GM12878 (cell line): ENCODE results near the gene TRIM7. TPM values are rescaled to one million over a fixed set of nuclear protein-coding genes. Genes with fewer than 3 reads are reported as not detected.

Experiments
- ATAC-seq: fragments of 200-7000 bp; cut with Tn5 transposase; 3 replicates; pipeline ENCODE4 v1.9.1; 2020; ENCODE audit warnings: mild to moderate bottlenecking, moderate library complexity
- BruUV-seq: library from RNA; stranded (reverse); fragments of 400-500 nt; replicated peaks from 2 replicates; lab custom pipeline; 2021; lab: Mats Ljungman, UMichigan
- CTCF ChIA-PET: fragments of 300-600 bp; sonication (Branson Sonifier 250); formaldehyde crosslinking; extraction: SDS; loops from one replicate; lab custom pipeline; 2021; ENCODE audit warnings: inconsistent platforms; lab: Yijun Ruan, JAX
- POLR2A ChIA-PET: fragments of 350-600 bp; formaldehyde crosslinking; extraction: SDS; loops from one replicate; lab custom pipeline; 2021; ENCODE audit warnings: inconsistent platforms; lab: Charles Lee
- RAD21 ChIA-PET: fragments of 300-600 bp; sonication (Branson Sonifier 250); formaldehyde crosslinking; loops from one replicate; lab custom pipeline; 2023; ENCODE audit warnings: antibody characterized with exemption; ENCODE audit not compliant: unreplicated experiment; lab: Charles Lee
- SMC1A ChIA-PET: fragments of 300-600 bp; sonication (Branson Sonifier 250); formaldehyde crosslinking; loops from one replicate; lab custom pipeline; 2023; ENCODE audit not compliant: unreplicated experiment, uncharacterized antibody; lab: Charles Lee
- DNase-seq: peaks from one replicate; pipeline ENCODE4 v3.0.0-alpha.2; 2011; ENCODE audit warnings: low read depth, low spot score
- FAIRE-seq: peaks from 3 replicates; lab custom pipeline; 2011; peaks lifted over from hg19 to GRCh38; lab: Jason Lieb, UNC
- H2AFZ ChIP-seq: 2 replicates; pipeline ENCODE4 v1.6.0; 2011; ENCODE audit warnings: low read depth, low read length, control low read depth; ENCODE audit not compliant: control insufficient read depth
- H3K27ac ChIP-seq: 2 replicates; pipeline ENCODE4 v1.5.1; 2011; ENCODE audit warnings: control low read depth; ENCODE audit not compliant: control insufficient read depth, insufficient read depth
- H3K27me3 ChIP-seq, 2 experiments: replicated peaks in 1 of 2; 2 replicates each; pipeline versions ENCODE4 v1.6.0 to v1.6.1; 2011; ENCODE audit warnings: low read length in 1 of 2; ENCODE audit not compliant: control insufficient read depth in 2 of 2, insufficient read depth in 2 of 2
- H3K36me3 ChIP-seq, 2 experiments: 2 replicates each; pipeline ENCODE4 v1.5.1; 2011; ENCODE audit warnings: low read length in 1 of 2; ENCODE audit not compliant: control insufficient read depth in 2 of 2, insufficient read depth in 2 of 2
- H3K4me1 ChIP-seq: 2 replicates; pipeline ENCODE4 v1.6.1; 2011; ENCODE audit warnings: mild to moderate bottlenecking, low read length, moderate library complexity, mixed read lengths; ENCODE audit not compliant: control insufficient read depth, insufficient read depth
- H3K4me2 ChIP-seq: 2 replicates; pipeline ENCODE4 v1.6.0; 2011; ENCODE audit warnings: control low read depth; ENCODE audit not compliant: control insufficient read depth, insufficient read depth
- H3K4me3 ChIP-seq: fragments of 200-600 bp; sonication (generic); 2 replicates; pipeline ENCODE4 v1.5.1; 2016
- H3K79me2 ChIP-seq: 2 replicates; pipeline ENCODE4 v1.6.0; 2011; ENCODE audit warnings: low read length; ENCODE audit not compliant: control insufficient read depth, insufficient read depth
- H3K9ac ChIP-seq: 2 replicates; pipeline ENCODE4 v1.8.0; 2011; ENCODE audit warnings: low read length, control low read depth, mixed read lengths; ENCODE audit not compliant: control insufficient read depth, insufficient read depth
- H3K9me3 ChIP-seq: replicated peaks from 3 replicates; pipeline ENCODE4 v1.5.1; 2011; ENCODE audit warnings: mild to moderate bottlenecking, low read length; ENCODE audit not compliant: control insufficient read depth, insufficient read depth
- H4K20me1 ChIP-seq: 2 replicates; pipeline ENCODE4 v1.6.0; 2011; ENCODE audit not compliant: control insufficient read depth, insufficient read depth
- CUX1 ChIP-seq: IDR thresholded peaks from 2 replicates; pipeline ENCODE4 v1.6.1; 2012; ENCODE audit warnings: improper control_type of control experiment, low read depth, low read length; ENCODE audit not compliant: insufficient replicate concordance
- FOXM1 ChIP-seq: IDR thresholded peaks from 2 replicates; pipeline ENCODE4 v1.6.1; 2012; ENCODE audit warnings: low read depth, mild to moderate bottlenecking, inconsistent platforms, low read length, moderate library complexity
- HDGF ChIP-seq: fragments of 450-650 bp; IDR thresholded peaks from 2 replicates; pipeline ENCODE4 v1.6.1; 2016; ENCODE audit warnings: antibody characterized with exemption
- MAX ChIP-seq: IDR thresholded peaks from 2 replicates; pipeline ENCODE4 v1.6.1; 2012; ENCODE audit warnings: low read depth, low read length, improper control_type of control experiment
- MTA3 ChIP-seq: IDR thresholded peaks from 2 replicates; pipeline ENCODE4 v1.6.1; 2012; ENCODE audit warnings: low read length, inconsistent platforms, borderline replicate concordance
- MYC ChIP-seq: IDR thresholded peaks from 2 replicates; pipeline ENCODE4 v1.6.1; 2011; ENCODE audit warnings: mild to moderate bottlenecking, low read length, moderate library complexity, inconsistent platforms; ENCODE audit not compliant: insufficient read depth, insufficient replicate concordance, insufficient read length, severe bottlenecking
- PKNOX1 ChIP-seq: fragments of 450-650 bp; IDR thresholded peaks from 2 replicates; pipeline ENCODE4 v1.6.1; 2016; ENCODE audit warnings: mild to moderate bottlenecking
- PRDM15 ChIP-seq: fragments of 450-650 bp; formaldehyde crosslinking; IDR thresholded peaks from 2 replicates; pipeline ENCODE4 v1.4.0; 2020; ENCODE audit warnings: mild to moderate bottlenecking, moderate library complexity
- RAD21 ChIP-seq: IDR thresholded peaks from 2 replicates; pipeline ENCODE4 v1.6.1; 2011; ENCODE audit warnings: mild to moderate bottlenecking, low read depth, low read length, moderate library complexity; ENCODE audit not compliant: insufficient read depth
- RUNX3 ChIP-seq: IDR thresholded peaks from 2 replicates; pipeline ENCODE4 v1.6.1; 2012; ENCODE audit warnings: low read length, inconsistent platforms
- SREBF2 ChIP-seq: IDR thresholded peaks from 2 replicates; pipeline ENCODE4 v1.6.1; 2012; ENCODE audit warnings: mild to moderate bottlenecking, low read length
- ZNF207 ChIP-seq: fragments of 450-650 bp; IDR thresholded peaks from 2 replicates; pipeline ENCODE4 v1.6.1; 2014; ENCODE audit warnings: antibody characterized with exemption, mild to moderate bottlenecking, borderline replicate concordance
- ZNF274 ChIP-seq: IDR thresholded peaks from one replicate; pipeline ENCODE4 v1.8.0; 2011; ENCODE audit not compliant: insufficient read length, insufficient read depth
- WGBS: methylation state at CpG from one replicate; pipeline ENCODE4 v1.1.6; 2016; ENCODE audit warnings: low lambda C conversion rate; ENCODE audit not compliant: insufficient replicate concordance, insufficient coverage; ENCODE audit errors: missing lambda C conversion rate; 5-methylcytosine and 5-hydroxymethylcytosine counted together
- in situ Hi-C: fragments of 300-500 bp; cut with MboI; formaldehyde crosslinking; loops from 9 replicates; pipeline ENCODE4 v1.14.3; 2018; ENCODE audit warnings: mixed read lengths
- intact Hi-C: fragments of 100-400 bp; cut with micrococcal nuclease; formaldehyde crosslinking; loops from one replicate; pipeline ENCODE4 v1.14.2; 2022; ENCODE audit not compliant: unreplicated experiment
- polyA plus RNA-seq, 11 experiments: library from polyadenylated mRNA; depleted of rRNA in 4 of 11; unstranded in 6 of 11; stranded (reverse) in 5 of 11; fragments of >200 nt; fragmentation: Nextera tagmentation in 4 of 11; fragmentation: Illumina TruSeq in 1 of 11; extraction: Ambion mirVana in 4 of 11; extraction: Trizol in 1 of 11; gene quantifications; 1 replicate in 1 of 11; 2 replicates in 10 of 11; pipeline versions ENCODE4 v1.2.1 to v1.2.3, GENCODE V29; 2011 to 2016; ENCODE audit warnings: inconsistent platforms in 2 of 11, missing spikeins in 2 of 11, low read depth in 1 of 11
- total RNA-seq, 4 experiments: library from RNA; depleted of rRNA in 3 of 4; stranded (reverse); fragments of >200 nt in 3 of 4; fragmentation: Illumina TruSeq in 1 of 4; extraction: Trizol in 1 of 4; gene quantifications; 2 replicates each; pipeline versions ENCODE4 v1.2.1 to v1.2.3, GENCODE V29; 2013 to 2021

Gene TRIM7
- total and polyA plus RNA-seq, 10 of the 15 experiments (the other 5 are each of a cell fraction or from before 2014, with no cell fraction given): 0.02 to 1.6 (median 0.41) TPM

GRCh38 chr5:181235323-181235688 lies 30.3 kb upstream of the TRIM7 start:
- Histone ChIP-seq H3K4me2 (no peak overlapping the region), H3K4me3 (no peak overlapping the region), H2AFZ (no peak overlapping the region), H3K27me3 (no peaks in the 10 kb centered on the region), H3K27ac (no peak overlapping the region), H3K9me3 (no peaks in the 10 kb centered on the region), H4K20me1 (peaks cover 10% of the 10 kb centered on the region), H3K79me2 (peaks cover 23% of the 10 kb centered on the region), H3K36me3 (peaks cover 37 to 50% of the 10 kb centered on the region in 2 experiments), H3K4me1 (peaks cover 3% of the 10 kb centered on the region; the same call in 1 of the 2 replicates), H3K9ac (no peak overlapping the region)
- FAIRE-seq: no peak
- no peak for DNase-seq
- CTCF ChIA-PET: interaction anchor here (0.9 kb wide), 1 partner anchor 51 kb away, joined by 4 read pairs; no protein-coding TSS in a partner anchor
- RAD21 ChIA-PET: no interaction called here
- SMC1A ChIA-PET: interaction anchor here (0.9 to 1.1 kb wide), 2 partner anchors 9 to 14 kb away, joined by 3 read pairs; partner anchors contain the start of gene RACK1
- POLR2A ChIA-PET: interaction anchor here (1.2 to 3.0 kb wide), 2 partner anchors 11 to 16 kb away, joined by 3 to 10 read pairs; no protein-coding TSS in a partner anchor
- 58% methylated on average over 5 of the region's 5 CpGs for WGBS
- in situ Hi-C loops (no loop called here), intact Hi-C loops (no loop called here)
- TSS peak; percentile 59 for BruUV-seq
- no peak for ATAC-seq
- TF ChIP-seq ZNF207: no peak
- no peak for TF ChIP-seq CUX1
- TF ChIP-seq PRDM15 (CRISPR knock-in tag): no peak
- TF ChIP-seq ZNF274: no peak
- no peak for TF ChIP-seq MYC
- TF ChIP-seq RUNX3: peak; percentile 39; the same call in 1 of the 2 replicates
- TF ChIP-seq MTA3: no peak
- TF ChIP-seq RAD21: no peak
- TF ChIP-seq PKNOX1: no peak
- TF ChIP-seq MAX: no peak
- peak; percentile 26; the same call in 1 of the 2 replicates for TF ChIP-seq FOXM1
- TF ChIP-seq SREBF2: no peak
- no peak for TF ChIP-seq HDGF
